Measurements from ENCODE around the gene CKS1B.
A peak's percentile ranks its signal among the peaks of the same experiment; 100 is the strongest.

CKS1B gene

GRCh38 chr1:154974102-154974807, at the start of gene CKS1B:
TSS of gene CKS1B (plus strand) at chr1:154974681. CDS start at chr1:154974746, 65 bp downstream.
- peak; percentile 100 for DNase-seq (ENCODE audit: low read depth)
- no peak for TF ChIP-seq CTCF (IDR thresholded peaks at IDR 0.05; ENCODE audit: control insufficient read depth, insufficient read depth, low read depth, low read length, missing control alignments)
- H3K4me3 ChIP-seq (ENCODE audit: control insufficient read depth, low read depth, low read length): peak within 1 kb of the TSS; percentile 71

- no peak overlapping the region for H3K4me3 ChIP-seq (ENCODE audit: control insufficient read depth, low read depth, low read length)
- TF ChIP-seq CTCF (IDR thresholded peaks at IDR 0.05; ENCODE audit: control insufficient read depth, insufficient read depth, low read depth, low read length, missing control alignments): no peak
- DNase-seq (ENCODE audit: low read depth): no peak
These were observed 48.9 kb upstream of the CKS1B start for GRCh38 chr1:154925335-154926170.

GRCh38 chr1:154926201-154926600, 48.3 kb upstream of the CKS1B start:
- DNase-seq (ENCODE audit: low read depth): no peak
- H3K4me3 ChIP-seq (ENCODE audit: control insufficient read depth, low read depth, low read length): no peak overlapping the region
- no peak for TF ChIP-seq CTCF (IDR thresholded peaks at IDR 0.05; ENCODE audit: control insufficient read depth, insufficient read depth, low read depth, low read length, missing control alignments)

GRCh38 chr1:154931940-154932487, 42.5 kb upstream of the CKS1B start:
- H3K4me3 ChIP-seq (ENCODE audit: control insufficient read depth, low read depth, low read length): no peak overlapping the region
- TF ChIP-seq CTCF (IDR thresholded peaks at IDR 0.05; ENCODE audit: control insufficient read depth, insufficient read depth, low read depth, low read length, missing control alignments): no peak
- DNase-seq (ENCODE audit: low read depth): no peak

- H3K4me3 ChIP-seq (ENCODE audit: control insufficient read depth, low read depth, low read length): no peak overlapping the region
- TF ChIP-seq CTCF (IDR thresholded peaks at IDR 0.05; ENCODE audit: control insufficient read depth, insufficient read depth, low read depth, low read length, missing control alignments): no peak
- no peak for DNase-seq (ENCODE audit: low read depth)
These were observed 40.0 kb upstream of the CKS1B start for GRCh38 chr1:154934358-154934948.

GRCh38 chr1:154935749-154936554, 38.5 kb upstream of the CKS1B start:
- no peak for DNase-seq (ENCODE audit: low read depth)
- no peak for TF ChIP-seq CTCF (IDR thresholded peaks at IDR 0.05; ENCODE audit: control insufficient read depth, insufficient read depth, low read depth, low read length, missing control alignments)
- peak overlapping the region; percentile 83 for H3K4me3 ChIP-seq (ENCODE audit: control insufficient read depth, low read depth, low read length)
